IPS-20b (cell line): ENCODE results near the gene ARHGAP10.
A peak's percentile ranks its signal among the peaks of the same experiment; 100 is the strongest.

ENCODE experiments used
- H3K27ac ChIP-seq: one replicate; pipeline ENCODE4 v1.5.1; 2013; ENCODE audit warnings: low read length
- H3K27me3 ChIP-seq: 2 replicates; pipeline ENCODE4 v1.6.1; 2013; ENCODE audit warnings: mild to moderate bottlenecking, low read length, inconsistent platforms; ENCODE audit not compliant: insufficient read depth
- H3K36me3 ChIP-seq: 2 replicates; pipeline ENCODE4 v1.6.1; 2013; ENCODE audit warnings: low read depth, mild to moderate bottlenecking, inconsistent platforms, low read length, moderate library complexity; ENCODE audit not compliant: insufficient read depth
- H3K4me1 ChIP-seq: 2 replicates; pipeline ENCODE4 v1.6.1; 2013; ENCODE audit warnings: mild to moderate bottlenecking, control low read depth, inconsistent platforms, low read length, moderate library complexity; ENCODE audit not compliant: insufficient read depth
- H3K4me3 ChIP-seq: 2 replicates; pipeline ENCODE4 v1.5.1; 2013; ENCODE audit warnings: mild to moderate bottlenecking, low read length, inconsistent platforms
- H3K9ac ChIP-seq: 2 replicates; pipeline ENCODE4 v1.6.1; 2013; ENCODE audit warnings: low read depth, mild to moderate bottlenecking, inconsistent platforms, low read length, moderate library complexity
- H3K9me3 ChIP-seq: 2 replicates; pipeline ENCODE4 v1.6.1; 2013; ENCODE audit warnings: mild to moderate bottlenecking, low read depth, low read length, inconsistent platforms; ENCODE audit not compliant: insufficient read depth

Gene ARHGAP10

GRCh38 chr4:148103597-148104355 is 371.9 kb downstream of the ARHGAP10 start:
- Histone ChIP-seq H3K9ac (no peak overlapping the region), H3K4me1 (no peaks in the 10 kb centered on the region), H3K27me3 (no peaks in the 10 kb centered on the region), H3K36me3 (no peaks in the 10 kb centered on the region), H3K27ac (no peak overlapping the region), H3K9me3 (no peaks in the 10 kb centered on the region), H3K4me3 (no peak overlapping the region)

GRCh38 chr4:148108766-148109165 is 376.9 kb downstream of the ARHGAP10 start:
- Histone ChIP-seq H3K9me3 (no peaks in the 10 kb centered on the region), H3K27ac (no peak overlapping the region), H3K4me1 (peaks cover 17% of the 10 kb centered on the region), H3K9ac (no peak overlapping the region), H3K36me3 (no peaks in the 10 kb centered on the region), H3K4me3 (no peak overlapping the region), H3K27me3 (no peaks in the 10 kb centered on the region)

GRCh38 chr4:148109216-148109615 is 377.3 kb downstream of the ARHGAP10 start:
- Histone ChIP-seq H3K9me3 (no peaks in the 10 kb centered on the region), H3K36me3 (no peaks in the 10 kb centered on the region), H3K4me3 (no peak overlapping the region), H3K27me3 (no peaks in the 10 kb centered on the region), H3K4me1 (peaks cover 17% of the 10 kb centered on the region), H3K27ac (no peak overlapping the region), H3K9ac (no peak overlapping the region)

GRCh38 chr4:148110169-148110568 is 378.3 kb downstream of the ARHGAP10 start:
- no peak overlapping the region for H3K27ac ChIP-seq
- H3K4me3 ChIP-seq: no peak overlapping the region
- no peaks in the 10 kb centered on the region for H3K27me3 ChIP-seq
- H3K36me3 ChIP-seq: no peaks in the 10 kb centered on the region
- no peak overlapping the region for H3K9ac ChIP-seq
- no peaks in the 10 kb centered on the region for H3K9me3 ChIP-seq
- H3K4me1 ChIP-seq: peaks cover 21% of the 10 kb centered on the region

GRCh38 chr4:148112231-148112982 is 380.5 kb downstream of the ARHGAP10 start:
- H3K36me3 ChIP-seq: no peaks in the 10 kb centered on the region
- no peak overlapping the region for H3K27ac ChIP-seq
- no peaks in the 10 kb centered on the region for H3K27me3 ChIP-seq
- H3K4me3 ChIP-seq: peak overlapping the region; percentile 20; the same call in 1 of the 2 replicates
- no peak overlapping the region for H3K9ac ChIP-seq
- H3K9me3 ChIP-seq: no peaks in the 10 kb centered on the region
- H3K4me1 ChIP-seq: peaks cover 36% of the 10 kb centered on the region

- no peak overlapping the region for H3K9ac ChIP-seq
- H3K9me3 ChIP-seq: no peaks in the 10 kb centered on the region
- no peak overlapping the region for H3K4me3 ChIP-seq
- no peak overlapping the region for H3K27ac ChIP-seq
- H3K4me1 ChIP-seq: peaks cover 36% of the 10 kb centered on the region
- no peaks in the 10 kb centered on the region for H3K36me3 ChIP-seq
- H3K27me3 ChIP-seq: no peaks in the 10 kb centered on the region
Observed at GRCh38 chr4:148114436-148114835, 382.5 kb downstream of the ARHGAP10 start.

GRCh38 chr4:148116264-148116663 is 384.4 kb downstream of the ARHGAP10 start:
- Histone ChIP-seq H3K4me3 (no peak overlapping the region), H3K27ac (no peak overlapping the region), H3K27me3 (no peaks in the 10 kb centered on the region), H3K9me3 (no peaks in the 10 kb centered on the region), H3K36me3 (no peaks in the 10 kb centered on the region), H3K9ac (no peak overlapping the region), H3K4me1 (peaks cover 35% of the 10 kb centered on the region)

GRCh38 chr4:148116969-148117368 is 385.1 kb downstream of the ARHGAP10 start:
- peaks cover 28% of the 10 kb centered on the region for H3K4me1 ChIP-seq
- no peaks in the 10 kb centered on the region for H3K36me3 ChIP-seq
- H3K27ac ChIP-seq: no peak overlapping the region
- H3K9me3 ChIP-seq: 0 out of 2 replicates have a peak, but pooled peaks cover 2% of the 10 kb centered on the region
- no peak overlapping the region for H3K4me3 ChIP-seq
- H3K27me3 ChIP-seq: no peaks in the 10 kb centered on the region
- H3K9ac ChIP-seq: no peak overlapping the region

GRCh38 chr4:148118179-148118578 is 386.3 kb downstream of the ARHGAP10 start:
- H3K27me3 ChIP-seq: no peaks in the 10 kb centered on the region
- H3K27ac ChIP-seq: no peak overlapping the region
- peaks cover 7% of the 10 kb centered on the region for H3K9me3 ChIP-seq
- no peaks in the 10 kb centered on the region for H3K36me3 ChIP-seq
- H3K9ac ChIP-seq: no peak overlapping the region
- H3K4me1 ChIP-seq: peaks cover 20% of the 10 kb centered on the region; the same call in 1 of the 2 replicates
- no peak overlapping the region for H3K4me3 ChIP-seq

GRCh38 chr4:148118633-148119032 is 386.7 kb downstream of the ARHGAP10 start:
- Histone ChIP-seq H3K9ac (no peak overlapping the region), H3K36me3 (no peaks in the 10 kb centered on the region), H3K4me1 (peaks cover 20% of the 10 kb centered on the region; the same call in 1 of the 2 replicates), H3K4me3 (no peak overlapping the region), H3K27ac (no peak overlapping the region), H3K9me3 (peaks cover 12% of the 10 kb centered on the region), H3K27me3 (no peaks in the 10 kb centered on the region)

- H3K27me3 ChIP-seq: no peaks in the 10 kb centered on the region
- H3K4me1 ChIP-seq: peaks cover 15% of the 10 kb centered on the region; the same call in 1 of the 2 replicates
- H3K9me3 ChIP-seq: peaks cover 28% of the 10 kb centered on the region
- H3K27ac ChIP-seq: no peak overlapping the region
- no peak overlapping the region for H3K9ac ChIP-seq
- H3K36me3 ChIP-seq: no peaks in the 10 kb centered on the region
- H3K4me3 ChIP-seq: no peak overlapping the region
Observed at GRCh38 chr4:148120216-148120615, 388.3 kb downstream of the ARHGAP10 start.
